Sigmoid colon (tissue), 4 donors: ENCODE data around the gene LIN7B.

Experiments used
- CTCF ChIP-seq, 4 experiments: fragments of 450-650 bp in 3 of 4; fragments of 200-600 bp in 1 of 4; IDR thresholded peaks; one replicate each; pipeline ENCODE4 v1.5.1; 2016 to 2019; ENCODE audit warnings: antibody characterized with exemption in 4 of 4, mild to moderate bottlenecking in 3 of 4, moderate library complexity in 2 of 4
- POLR2A ChIP-seq, 2 donors: fragments of 450-650 bp; IDR thresholded peaks; one replicate each; pipeline ENCODE4 v1.6.1; 2016; ENCODE audit warnings: antibody characterized with exemption in 2 of 2, mild to moderate bottlenecking in 2 of 2, moderate library complexity in 2 of 2
- POLR2AphosphoS5 ChIP-seq, 4 donors: sonication (generic); formaldehyde crosslinking; IDR thresholded peaks; one replicate each; pipeline ENCODE4 v1.6.1; 2017; ENCODE audit warnings: antibody characterized with exemption in 4 of 4

GRCh38 chr19:49154279-49154678 is 40.1 kb downstream of the LIN7B start:
- no peak for TF ChIP-seq CTCF (IDR thresholded peaks at IDR 0.05)
- TF ChIP-seq POLR2AphosphoS5 (IDR thresholded peaks at IDR 0.05) = no peak
- TF ChIP-seq POLR2A (IDR thresholded peaks at IDR 0.05) = no peak
